ENCODE measurements around the gene VAV1. TPM values are rescaled to one million over a fixed set of nuclear protein-coding genes. Genes with fewer than 3 reads are reported as not detected.

Gene VAV1
- total RNA-seq, 3 donors from 2014 or later, result 6.6 to 10.2 (median 8.5) TPM

DNA sequence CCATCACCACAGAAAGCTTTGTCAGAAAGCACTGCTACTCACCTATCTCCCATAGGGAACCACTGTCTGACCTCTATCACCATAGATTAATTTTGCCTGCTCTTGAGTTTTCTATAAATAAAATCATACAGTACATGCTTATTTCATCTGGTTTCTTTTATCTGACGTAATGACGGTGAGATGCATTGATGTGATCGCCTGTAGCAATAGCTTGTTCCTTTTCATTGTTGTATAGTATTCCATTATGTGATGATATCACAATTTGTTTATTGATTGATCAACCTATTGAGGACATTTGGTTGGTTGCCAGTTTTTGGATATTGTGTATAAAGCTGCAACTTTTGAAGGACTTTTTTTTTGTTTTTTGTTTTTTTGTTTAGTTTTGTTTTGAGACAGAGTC, 63.0 kb downstream of the VAV1 start:
- Histone ChIP-seq H3K4me3 (no peak overlapping the region), H3K4me1 (no peaks in the 10 kb centered on the region), H3K27ac (no peak overlapping the region), H3K36me3 (no peaks in the 10 kb centered on the region), H3K9me3 (no peaks in the 10 kb centered on the region), H3K27me3 (no peaks in the 10 kb centered on the region)
- intact Hi-C loops (cut with DNase I; ENCODE audit: low total_unique reads), result no loop called here
- TF ChIP-seq, protein P1, sequence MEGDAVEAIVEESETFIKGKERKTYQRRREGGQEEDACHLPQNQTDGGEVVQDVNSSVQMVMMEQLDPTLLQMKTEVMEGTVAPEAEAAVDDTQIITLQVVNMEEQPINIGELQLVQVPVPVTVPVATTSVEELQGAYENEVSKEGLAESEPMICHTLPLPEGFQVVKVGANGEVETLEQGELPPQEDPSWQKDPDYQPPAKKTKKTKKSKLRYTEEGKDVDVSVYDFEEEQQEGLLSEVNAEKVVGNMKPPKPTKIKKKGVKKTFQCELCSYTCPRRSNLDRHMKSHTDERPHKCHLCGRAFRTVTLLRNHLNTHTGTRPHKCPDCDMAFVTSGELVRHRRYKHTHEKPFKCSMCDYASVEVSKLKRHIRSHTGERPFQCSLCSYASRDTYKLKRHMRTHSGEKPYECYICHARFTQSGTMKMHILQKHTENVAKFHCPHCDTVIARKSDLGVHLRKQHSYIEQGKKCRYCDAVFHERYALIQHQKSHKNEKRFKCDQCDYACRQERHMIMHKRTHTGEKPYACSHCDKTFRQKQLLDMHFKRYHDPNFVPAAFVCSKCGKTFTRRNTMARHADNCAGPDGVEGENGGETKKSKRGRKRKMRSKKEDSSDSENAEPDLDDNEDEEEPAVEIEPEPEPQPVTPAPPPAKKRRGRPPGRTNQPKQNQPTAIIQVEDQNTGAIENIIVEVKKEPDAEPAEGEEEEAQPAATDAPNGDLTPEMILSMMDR (IDR thresholded peaks at IDR 0.05), result no peak
- TF ChIP-seq POLR2AphosphoS5 (IDR thresholded peaks at IDR 0.05) (no peak), POLR2A (IDR thresholded peaks at IDR 0.05) (no peak)
- no peak for DNase-seq (ENCODE audit: low spot score in 2 of 2)

DNA sequence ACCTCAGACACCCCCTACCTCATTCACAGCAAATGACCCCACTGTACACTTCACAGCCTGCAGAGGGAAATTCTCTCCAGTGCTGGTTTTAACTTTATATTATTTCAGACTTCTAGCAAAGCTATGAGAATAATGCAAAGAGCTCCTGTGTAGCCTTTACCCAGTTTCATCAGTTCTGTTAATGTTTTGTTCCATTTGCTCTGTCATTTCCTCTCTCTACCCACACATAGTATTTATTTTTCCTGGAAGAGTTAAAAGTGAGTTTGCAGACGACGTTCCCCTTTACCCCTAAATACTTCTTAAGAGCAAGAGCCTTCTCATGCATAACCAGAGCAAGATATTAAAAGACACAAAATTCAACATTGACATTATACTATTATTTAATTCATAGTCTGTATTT, 65.0 kb downstream of the VAV1 start:
- Histone ChIP-seq H3K36me3 (no peaks in the 10 kb centered on the region), H3K4me3 (no peak overlapping the region), H3K9me3 (no peaks in the 10 kb centered on the region), H3K27me3 (no peaks in the 10 kb centered on the region), H3K4me1 (no peaks in the 10 kb centered on the region), H3K27ac (no peak overlapping the region)
- TF ChIP-seq, protein P1 (IDR thresholded peaks at IDR 0.05), result no peak
- no peak for TF ChIP-seq POLR2A (IDR thresholded peaks at IDR 0.05)
- no peak for TF ChIP-seq POLR2AphosphoS5 (IDR thresholded peaks at IDR 0.05)
- intact Hi-C loops (cut with DNase I; ENCODE audit: low total_unique reads), result no loop called here
- no peak for DNase-seq (ENCODE audit: low spot score in 2 of 2)

DNA sequence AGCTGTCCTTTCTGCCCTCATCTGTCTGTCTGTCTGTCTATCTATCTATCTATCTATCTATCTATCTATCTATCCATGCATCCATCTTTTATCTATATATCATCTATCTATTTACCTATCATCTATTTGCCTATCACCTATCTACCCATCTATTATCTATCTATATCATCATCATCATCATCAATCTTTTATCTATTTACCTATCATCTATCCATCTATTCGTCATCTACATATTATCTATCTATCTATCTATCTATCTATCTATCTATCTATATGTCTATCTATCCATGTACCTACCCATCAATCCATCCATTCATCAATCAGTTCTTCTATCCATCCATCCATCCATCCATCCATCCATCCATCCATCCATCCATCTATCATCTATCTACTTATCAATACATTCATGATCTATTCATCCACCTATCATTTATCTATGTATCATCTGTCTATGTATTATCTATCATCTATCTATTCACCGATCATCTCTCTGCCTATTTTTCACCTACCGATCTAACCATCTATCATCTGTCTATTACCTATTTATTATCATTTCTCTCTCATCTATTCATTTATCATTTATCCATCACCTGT, 65.7 kb downstream of the VAV1 start:
- no peaks in the 10 kb centered on the region for H3K27me3 ChIP-seq
- no peak overlapping the region for H3K27ac ChIP-seq
- no peaks in the 10 kb centered on the region for H3K36me3 ChIP-seq
- no peak for DNase-seq (ENCODE audit: low spot score in 2 of 2)
- no peaks in the 10 kb centered on the region for H3K4me1 ChIP-seq
- H3K9me3 ChIP-seq, result no peaks in the 10 kb centered on the region
- H3K4me3 ChIP-seq, result no peak overlapping the region
- TF ChIP-seq POLR2A (IDR thresholded peaks at IDR 0.05) (no peak), POLR2AphosphoS5 (IDR thresholded peaks at IDR 0.05) (no peak)
- TF ChIP-seq, protein P1 (IDR thresholded peaks at IDR 0.05), result no peak
- intact Hi-C loops (cut with DNase I; ENCODE audit: low total_unique reads), result no loop called here

DNA sequence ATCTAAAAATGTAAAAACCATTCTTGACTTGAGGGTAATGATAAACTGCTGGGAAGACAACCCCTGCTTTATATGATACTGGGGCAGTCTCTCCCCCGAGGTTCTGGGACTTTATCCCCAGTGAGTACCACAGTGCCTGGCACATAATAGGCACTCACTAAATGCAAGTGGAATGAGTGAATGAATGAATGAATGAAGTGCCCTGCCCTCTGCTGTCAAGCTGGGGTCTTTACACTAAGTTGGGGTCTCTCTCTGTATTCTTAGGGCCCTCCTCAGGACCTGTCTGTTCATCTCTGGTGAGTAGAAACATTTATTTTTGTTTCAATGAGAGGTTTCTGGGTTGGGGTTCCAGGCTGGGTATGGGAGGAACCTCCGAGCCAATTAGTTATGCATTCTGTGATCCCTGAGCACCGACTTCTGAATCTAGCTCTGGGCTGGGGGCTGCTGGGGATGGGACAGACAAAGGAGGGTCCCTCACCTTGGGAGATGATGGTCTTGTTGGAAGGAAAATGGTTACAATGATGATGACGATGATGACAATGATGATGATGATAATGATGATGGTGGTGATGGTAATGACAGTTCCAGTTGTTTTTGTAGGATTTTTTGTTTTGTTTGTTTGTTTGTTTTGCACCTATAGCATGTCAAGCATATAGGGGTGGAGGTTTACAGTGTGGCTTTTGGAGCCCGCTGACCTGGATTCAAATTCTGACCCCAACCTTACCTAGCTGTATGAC, 70.5 kb downstream of the VAV1 start:
- TF ChIP-seq, protein P1 (IDR thresholded peaks at IDR 0.05), result no peak
- TF ChIP-seq POLR2A (IDR thresholded peaks at IDR 0.05), result no peak
- no peak for TF ChIP-seq POLR2AphosphoS5 (IDR thresholded peaks at IDR 0.05)
- H3K4me3 ChIP-seq, result no peak overlapping the region
- H3K27ac ChIP-seq, result no peak overlapping the region
- no peak for DNase-seq (ENCODE audit: low spot score in 2 of 2)
- intact Hi-C loops (cut with DNase I; ENCODE audit: low total_unique reads), result no loop called here
- no peaks in the 10 kb centered on the region for H3K36me3 ChIP-seq
- no peaks in the 10 kb centered on the region for H3K4me1 ChIP-seq
- H3K9me3 ChIP-seq, result no peaks in the 10 kb centered on the region
- H3K27me3 ChIP-seq, result no peaks in the 10 kb centered on the region

DNA sequence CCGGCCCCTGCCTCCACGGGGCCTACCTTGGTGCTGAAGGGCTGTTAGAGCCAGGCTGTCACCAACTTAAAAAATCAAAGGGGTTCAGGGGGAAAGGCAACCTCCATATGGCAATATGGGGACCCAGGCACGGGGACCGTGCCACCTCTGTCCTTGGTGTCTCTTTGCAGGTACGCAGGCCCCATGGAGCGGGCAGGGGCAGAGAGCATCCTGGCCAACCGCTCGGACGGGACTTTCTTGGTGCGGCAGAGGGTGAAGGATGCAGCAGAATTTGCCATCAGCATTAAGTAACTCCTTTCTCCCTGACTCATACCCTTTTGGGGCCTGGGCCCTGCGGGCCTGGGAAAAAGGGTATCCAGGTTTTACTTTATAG, 75.3 kb downstream of the VAV1 start:
- no peak for DNase-seq (ENCODE audit: low spot score in 2 of 2)
- H3K4me1 ChIP-seq, result no peaks in the 10 kb centered on the region
- no peak overlapping the region for H3K4me3 ChIP-seq
- H3K36me3 ChIP-seq, result no peaks in the 10 kb centered on the region
- TF ChIP-seq POLR2AphosphoS5 (IDR thresholded peaks at IDR 0.05) (no peak), POLR2A (IDR thresholded peaks at IDR 0.05) (no peak)
- TF ChIP-seq, protein P1 (IDR thresholded peaks at IDR 0.05), result no peak
- intact Hi-C loops (cut with DNase I; ENCODE audit: low total_unique reads), result no loop called here
- H3K9me3 ChIP-seq, result no peaks in the 10 kb centered on the region
- H3K27ac ChIP-seq, result no peak overlapping the region
- H3K27me3 ChIP-seq, result no peaks in the 10 kb centered on the region
